OCI-LY3 (cell line): ENCODE results near the gene COMMD10.
A peak's percentile ranks its signal among the peaks of the same experiment; 100 is the strongest.

Experiments
- H2AFZ ChIP-seq: fragments of 200-600, 300-600 bp; shearing (Covaris generic); 2 replicates; pipeline ENCODE4 v1.6.0; 2014; ENCODE audit warnings: antibody characterized with exemption, low read depth, low read length
- H3K27ac ChIP-seq: fragments of 200-600, 300-600 bp; sonication (generic); 2 replicates; pipeline ENCODE4 v1.5.1; 2014; ENCODE audit warnings: mild to moderate bottlenecking, low read length, moderate library complexity, mixed read lengths
- H3K27me3 ChIP-seq: fragments of 200-600, 300-600 bp; sonication (generic); 2 replicates; pipeline ENCODE4 v1.6.1; 2014; ENCODE audit warnings: low read depth, low read length, mixed read lengths
- H3K36me3 ChIP-seq: fragments of 200-600, 300-600 bp; sonication (generic); replicated peaks from 2 replicates; pipeline ENCODE3; 2014; ENCODE audit warnings: low read depth, low read length, mixed read lengths
- H3K4me1 ChIP-seq: fragments of 300-600, 200-600 bp; sonication (generic); 2 replicates; pipeline ENCODE4 v1.6.1; 2014; ENCODE audit warnings: low read length, mixed read lengths
- H3K4me2 ChIP-seq: fragments of 200-600, 300-600 bp; sonication (generic); 2 replicates; pipeline ENCODE4 v1.6.1; 2014; ENCODE audit warnings: low read length, mixed read lengths
- H3K4me3 ChIP-seq: fragments of 300-600, 200-600 bp; sonication (generic); 2 replicates; pipeline ENCODE4 v1.5.1; 2014; ENCODE audit warnings: antibody characterized with exemption, mild to moderate bottlenecking, low read length, moderate library complexity
- H3K79me2 ChIP-seq: fragments of 300-600, 200-600 bp; shearing (Covaris generic); 2 replicates; pipeline ENCODE4 v1.6.1; 2014; ENCODE audit warnings: mild to moderate bottlenecking, low read length, mixed read lengths
- H3K9ac ChIP-seq: fragments of 300-600, 200-600 bp; shearing (Covaris generic); 2 replicates; pipeline ENCODE4 v1.6.0; 2014; ENCODE audit warnings: mild to moderate bottlenecking, low read length, moderate library complexity
- H3K9me3 ChIP-seq: fragments of 200-600, 300-600 bp; shearing (Covaris generic); 2 replicates; pipeline ENCODE4 v1.6.1; 2014; ENCODE audit warnings: low read length, mixed read lengths; ENCODE audit not compliant: insufficient read depth
- H4K20me1 ChIP-seq: fragments of 200-600, 300-600 bp; sonication (generic); 2 replicates; pipeline ENCODE4 v1.6.1; 2016; ENCODE audit warnings: low read length, mixed read lengths; ENCODE audit not compliant: insufficient read depth
- CTCF ChIP-seq: fragments of 200-600, 300-600 bp; sonication (generic); IDR thresholded peaks from 2 replicates; pipeline ENCODE4 v1.5.1; 2014; ENCODE audit warnings: antibody characterized with exemption, low read length, low read depth
- EZH2phosphoT487 ChIP-seq: fragments of 200-600 bp; shearing (Covaris generic); IDR thresholded peaks from 2 replicates; pipeline ENCODE4 v1.6.1; 2018; ENCODE audit warnings: antibody characterized with exemption, mixed run types, low read depth

COMMD10 gene

GRCh38 chr5:116130471-116130870, 45.6 kb downstream of the COMMD10 start:
- TF ChIP-seq EZH2phosphoT487 (no peak), CTCF (no peak)
- Histone ChIP-seq H3K36me3 (no peaks in the 10 kb centered on the region), H3K4me1 (peaks cover 7% of the 10 kb centered on the region), H3K9me3 (no peaks in the 10 kb centered on the region), H4K20me1 (peaks cover 4% of the 10 kb centered on the region; the same call in 1 of the 2 replicates), H3K27ac (no peak overlapping the region), H3K4me2 (no peak overlapping the region), H2AFZ (no peak overlapping the region), H3K4me3 (no peak overlapping the region), H3K79me2 (no peaks in the 10 kb centered on the region), H3K27me3 (no peaks in the 10 kb centered on the region), H3K9ac (no peak overlapping the region)

GRCh38 chr5:116130976-116131375, 46.2 kb downstream of the COMMD10 start:
- H3K27ac ChIP-seq, result no peak overlapping the region
- H3K4me3 ChIP-seq, result no peak overlapping the region
- H3K4me2 ChIP-seq, result no peak overlapping the region
- no peak overlapping the region for H3K9ac ChIP-seq
- H2AFZ ChIP-seq, result no peak overlapping the region
- H3K9me3 ChIP-seq, result no peaks in the 10 kb centered on the region
- TF ChIP-seq CTCF, result no peak
- no peak for TF ChIP-seq EZH2phosphoT487
- peaks cover 4% of the 10 kb centered on the region; the same call in 1 of the 2 replicates for H4K20me1 ChIP-seq
- H3K36me3 ChIP-seq, result peaks cover under 1% of the 10 kb centered on the region
- H3K27me3 ChIP-seq, result no peaks in the 10 kb centered on the region
- peaks cover 10% of the 10 kb centered on the region for H3K4me1 ChIP-seq
- no peaks in the 10 kb centered on the region for H3K79me2 ChIP-seq

GRCh38 chr5:116133281-116133680, 48.5 kb downstream of the COMMD10 start:
- H3K27me3 ChIP-seq, result no peaks in the 10 kb centered on the region
- TF ChIP-seq CTCF, result no peak
- no peak for TF ChIP-seq EZH2phosphoT487

GRCh38 chr5:116135344-116135743, 50.5 kb downstream of the COMMD10 start:
- TF ChIP-seq CTCF, result no peak
- no peak for TF ChIP-seq EZH2phosphoT487
- Histone ChIP-seq H3K27me3 (no peaks in the 10 kb centered on the region), H3K36me3 (peaks cover 4% of the 10 kb centered on the region), H3K4me2 (peak overlapping the region; percentile 46), H3K9me3 (no peaks in the 10 kb centered on the region), H3K4me1 (peaks cover 10% of the 10 kb centered on the region), H3K9ac (no peak overlapping the region), H3K4me3 (0 out of 2 replicates have a peak overlapping the region, but pooled peaks have one; percentile 21), H3K79me2 (no peaks in the 10 kb centered on the region), H2AFZ (no peak overlapping the region), H3K27ac (no peak overlapping the region), H4K20me1 (peaks cover 4% of the 10 kb centered on the region; the same call in 1 of the 2 replicates)

More at GRCh38 chr5:116133281-116133680, 48.5 kb downstream of the COMMD10 start:
- Histone ChIP-seq H4K20me1 (peaks cover 4% of the 10 kb centered on the region; the same call in 1 of the 2 replicates), H3K9ac (no peak overlapping the region), H3K79me2 (no peaks in the 10 kb centered on the region), H3K27ac (no peak overlapping the region), H3K4me1 (peaks cover 10% of the 10 kb centered on the region), H3K9me3 (no peaks in the 10 kb centered on the region), H3K4me2 (no peak overlapping the region), H3K36me3 (peaks cover 4% of the 10 kb centered on the region), H3K4me3 (no peak overlapping the region), H2AFZ (no peak overlapping the region)
